Natural killer cell (primary cell): ENCODE data around the gene MYL10. TPM values are rescaled to one million over a fixed set of nuclear protein-coding genes. Genes with fewer than 3 reads are reported as not detected.

ENCODE experiments used
- ATAC-seq, 3 donors: fragments of 150-1000 bp in 2 of 3; fragments of 200-7000 bp in 1 of 3; cut with Tn5 transposase; 1 replicate in 1 of 3; 2 replicates in 2 of 3; pipeline ENCODE4 v1.10.0; 2021; ENCODE audit warnings: mild to moderate bottlenecking in 2 of 3, moderate library complexity in 2 of 3
- DNase-seq, 2 donors: peaks; one replicate each; pipeline versions ENCODE4 v3.0.0 to v3.0.0-alpha.2; 2013 to 2021; ENCODE audit warnings: mixed read lengths in 1 of 2
- H3K27ac ChIP-seq: one replicate; pipeline ENCODE4 v1.5.1; 2013; ENCODE audit warnings: mild to moderate bottlenecking, low read length
- H3K27me3 ChIP-seq: one replicate; pipeline ENCODE4 v1.6.1; 2013; ENCODE audit warnings: low read length; ENCODE audit not compliant: control insufficient read depth, insufficient read depth
- H3K36me3 ChIP-seq: one replicate; pipeline ENCODE4 v1.6.1; 2013; ENCODE audit warnings: low read length; ENCODE audit not compliant: control insufficient read depth, insufficient read depth
- H3K4me1 ChIP-seq: one replicate; pipeline ENCODE4 v1.6.1; 2013; ENCODE audit warnings: low read length; ENCODE audit not compliant: control insufficient read depth, insufficient read depth
- H3K4me3 ChIP-seq: one replicate; pipeline ENCODE4 v1.5.1; 2013; ENCODE audit warnings: low read length
- H3K9me3 ChIP-seq: one replicate; pipeline ENCODE4 v1.6.1; 2013; ENCODE audit warnings: low read length; ENCODE audit not compliant: control insufficient read depth, insufficient read depth
- H3K27ac Mint-ChIP-seq, 2 donors: one replicate each; pipeline ENCODE4 v1.8.0; 2022; ENCODE audit warnings: mild to moderate bottlenecking in 2 of 2, mixed read lengths in 2 of 2, moderate library complexity in 1 of 2
- H3K27me3 Mint-ChIP-seq, 2 donors: one replicate each; pipeline ENCODE4 v1.8.0; 2022; ENCODE audit warnings: low read depth in 2 of 2, mixed read lengths in 2 of 2
- H3K36me3 Mint-ChIP-seq: one replicate; pipeline ENCODE4 v1.8.0; 2022; ENCODE audit warnings: mixed read lengths
- H3K4me1 Mint-ChIP-seq, 2 donors: one replicate each; pipeline ENCODE4 v1.8.0; 2022; ENCODE audit warnings: mixed read lengths in 2 of 2
- H3K4me3 Mint-ChIP-seq: one replicate; pipeline ENCODE4 v1.8.0; 2022; ENCODE audit warnings: mild to moderate bottlenecking, moderate library complexity, mixed read lengths
- H3K9me3 Mint-ChIP-seq, 2 donors: one replicate each; pipeline ENCODE4 v1.8.0; 2022; ENCODE audit warnings: mixed read lengths in 2 of 2
- WGBS: methylation state at CpG from one replicate; pipeline ENCODE4 v1.1.7; 2013; ENCODE audit warnings: missing lambda C conversion rate; ENCODE audit not compliant: insufficient coverage; 5-methylcytosine and 5-hydroxymethylcytosine counted together
- intact Hi-C: fragments of 100-400 bp; cut with micrococcal nuclease; formaldehyde crosslinking; loops from one replicate; pipeline ENCODE4 v1.14.2; 2022
- total RNA-seq, 4 donors: library from RNA; stranded (reverse); fragments of 120-200 nt in 1 of 4; gene quantifications; one replicate each; pipeline versions ENCODE4 v1.2.3 to v1.2.4, GENCODE V29; 2013 to 2022
- TF ChIP-seq, protein P1 (sequence below): fragments of 200-600 bp; IDR thresholded peaks from one replicate; pipeline ENCODE4 v1.8.0; 2022; ENCODE audit warnings: antibody characterized with exemption

The MYL10 gene
- total RNA-seq, 3 donors from 2014 or later (not counting 1 experiment from before 2014, with no cell fraction given) = not detected

DNA sequence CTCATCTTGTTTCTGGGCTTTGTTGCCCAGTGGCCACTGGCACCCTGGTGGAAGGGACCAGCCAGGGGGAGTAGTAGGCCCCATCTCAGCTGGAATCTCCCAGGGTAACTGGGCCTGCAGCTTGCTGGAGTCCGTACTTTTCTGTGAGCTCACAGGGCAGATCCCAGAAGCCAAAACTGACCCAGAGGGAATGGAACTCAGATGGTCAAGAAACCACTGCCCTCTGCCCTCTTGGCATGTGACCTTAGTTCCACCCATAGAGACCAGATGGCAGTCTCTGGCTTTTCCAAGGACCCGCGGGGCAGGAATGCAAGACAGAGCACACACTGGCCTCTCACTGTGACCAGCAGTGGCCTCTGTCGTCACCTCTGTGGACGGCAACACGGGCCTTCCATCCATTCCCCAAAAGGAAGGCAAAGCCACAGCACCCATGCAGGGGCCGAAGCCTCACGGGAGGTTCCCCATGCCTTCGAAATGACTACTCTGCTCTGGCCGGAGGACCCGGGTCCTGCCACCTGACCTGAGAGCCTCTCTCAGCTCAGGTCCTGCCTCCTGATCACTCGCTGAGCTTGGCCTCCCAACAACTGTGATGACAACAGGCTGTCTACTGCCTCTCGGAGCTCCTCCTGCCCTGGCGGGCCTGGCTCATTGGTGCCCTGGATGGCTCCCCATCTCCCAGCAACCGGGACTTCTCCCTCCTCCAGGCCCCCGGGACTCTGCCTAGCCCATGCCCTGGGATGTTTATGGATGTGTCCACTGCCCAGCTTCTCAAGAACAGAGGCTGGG is 29.9 kb downstream of the MYL10 start:
- Mint-ChIP-seq H3K27me3 (no peaks in the 10 kb centered on the region), H3K27ac (no peak overlapping the region), H3K4me3 (no peak overlapping the region), H3K36me3 (no peaks in the 10 kb centered on the region), H3K9me3 (no peaks in the 10 kb centered on the region), H3K4me1 (no peaks in the 10 kb centered on the region)
- DNase-seq (no peak), ATAC-seq (no peak)
- 91% methylated on average over 16 of the region's 16 CpGs for WGBS
- TF ChIP-seq, protein P1, sequence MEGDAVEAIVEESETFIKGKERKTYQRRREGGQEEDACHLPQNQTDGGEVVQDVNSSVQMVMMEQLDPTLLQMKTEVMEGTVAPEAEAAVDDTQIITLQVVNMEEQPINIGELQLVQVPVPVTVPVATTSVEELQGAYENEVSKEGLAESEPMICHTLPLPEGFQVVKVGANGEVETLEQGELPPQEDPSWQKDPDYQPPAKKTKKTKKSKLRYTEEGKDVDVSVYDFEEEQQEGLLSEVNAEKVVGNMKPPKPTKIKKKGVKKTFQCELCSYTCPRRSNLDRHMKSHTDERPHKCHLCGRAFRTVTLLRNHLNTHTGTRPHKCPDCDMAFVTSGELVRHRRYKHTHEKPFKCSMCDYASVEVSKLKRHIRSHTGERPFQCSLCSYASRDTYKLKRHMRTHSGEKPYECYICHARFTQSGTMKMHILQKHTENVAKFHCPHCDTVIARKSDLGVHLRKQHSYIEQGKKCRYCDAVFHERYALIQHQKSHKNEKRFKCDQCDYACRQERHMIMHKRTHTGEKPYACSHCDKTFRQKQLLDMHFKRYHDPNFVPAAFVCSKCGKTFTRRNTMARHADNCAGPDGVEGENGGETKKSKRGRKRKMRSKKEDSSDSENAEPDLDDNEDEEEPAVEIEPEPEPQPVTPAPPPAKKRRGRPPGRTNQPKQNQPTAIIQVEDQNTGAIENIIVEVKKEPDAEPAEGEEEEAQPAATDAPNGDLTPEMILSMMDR = no peak
- H3K36me3 ChIP-seq = no peaks in the 10 kb centered on the region
- no peaks in the 10 kb centered on the region for H3K9me3 ChIP-seq
- H3K4me3 ChIP-seq = no peak overlapping the region
- H3K4me1 ChIP-seq = peaks cover 2% of the 10 kb centered on the region
- intact Hi-C loops = no loop called here
- no peak overlapping the region for H3K27ac ChIP-seq
- no peaks in the 10 kb centered on the region for H3K27me3 ChIP-seq

DNA sequence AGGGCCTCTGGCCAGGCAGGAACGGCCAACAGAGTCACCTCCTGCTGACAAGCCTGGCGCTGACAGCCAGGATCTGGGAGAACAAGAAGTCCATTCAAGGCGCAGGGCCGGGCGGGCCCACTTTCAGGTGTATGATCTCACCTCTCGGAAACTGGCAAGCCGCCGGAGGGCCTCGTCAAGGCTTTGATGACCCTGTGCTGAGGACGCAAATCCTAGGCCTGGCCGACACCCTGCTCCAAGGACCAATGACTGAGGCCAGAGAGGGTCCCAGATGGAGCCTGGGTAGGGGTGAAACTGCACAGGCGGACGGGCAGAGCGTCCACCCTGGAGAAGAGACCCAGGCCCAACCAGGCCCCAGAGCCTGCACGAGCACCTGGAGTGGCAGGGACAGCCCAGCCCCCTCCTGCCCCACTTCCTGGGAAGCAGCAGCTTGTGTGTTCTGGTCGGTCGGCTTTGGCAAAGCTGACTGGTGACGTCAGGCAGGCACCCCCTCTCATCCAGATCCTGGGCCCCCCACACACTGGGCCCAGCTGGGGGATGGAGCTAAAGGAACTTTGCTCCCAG is 30.6 kb downstream of the MYL10 start:
- 92% methylated on average over 18 of the region's 18 CpGs for WGBS
- H3K27ac ChIP-seq = no peak overlapping the region
- no peaks in the 10 kb centered on the region for H3K27me3 Mint-ChIP-seq
- H3K36me3 Mint-ChIP-seq = no peaks in the 10 kb centered on the region
- H3K4me1 Mint-ChIP-seq = no peaks in the 10 kb centered on the region
- intact Hi-C loops = no loop called here
- no peak overlapping the region for H3K4me3 Mint-ChIP-seq
- TF ChIP-seq, protein P1 = no peak
- H3K9me3 ChIP-seq = no peaks in the 10 kb centered on the region
- H3K36me3 ChIP-seq = no peaks in the 10 kb centered on the region
- no peak for DNase-seq
- ATAC-seq = no peak
- no peaks in the 10 kb centered on the region for H3K27me3 ChIP-seq
- H3K4me3 ChIP-seq = no peak overlapping the region
- peaks cover 2% of the 10 kb centered on the region for H3K4me1 ChIP-seq
- no peaks in the 10 kb centered on the region for H3K9me3 Mint-ChIP-seq
- no peak overlapping the region for H3K27ac Mint-ChIP-seq

DNA sequence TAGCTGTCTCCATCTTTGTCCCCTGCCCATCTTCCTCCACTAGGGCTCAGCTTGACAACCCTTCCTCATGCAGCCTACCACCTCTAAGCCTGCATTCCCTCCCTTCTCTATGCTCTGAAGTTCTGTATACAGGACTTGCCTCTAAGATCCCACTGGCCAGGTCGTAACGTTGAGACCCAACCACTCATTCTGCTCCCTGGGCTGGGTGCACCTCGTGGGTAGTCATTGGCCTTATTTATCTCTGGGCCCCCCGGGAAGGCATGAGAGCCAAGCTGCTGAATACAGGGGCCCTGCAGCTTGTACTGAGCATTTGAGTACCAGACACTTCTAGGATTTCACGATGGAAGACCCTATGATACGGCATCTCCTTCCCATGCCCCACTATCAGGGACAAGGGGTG is 31.2 kb downstream of the MYL10 start:
- H3K4me3 Mint-ChIP-seq = no peak overlapping the region
- H3K9me3 Mint-ChIP-seq = no peaks in the 10 kb centered on the region
- H3K36me3 Mint-ChIP-seq = no peaks in the 10 kb centered on the region
- TF ChIP-seq, protein P1 = no peak
- no peak overlapping the region for H3K4me3 ChIP-seq
- H3K27ac ChIP-seq = no peak overlapping the region
- H3K27ac Mint-ChIP-seq = no peak overlapping the region
- no peaks in the 10 kb centered on the region for H3K4me1 Mint-ChIP-seq
- no peaks in the 10 kb centered on the region for H3K27me3 ChIP-seq
- H3K9me3 ChIP-seq = no peaks in the 10 kb centered on the region
- H3K27me3 Mint-ChIP-seq = no peaks in the 10 kb centered on the region
- 80% methylated on average over 6 of the region's 6 CpGs for WGBS
- peaks cover 2% of the 10 kb centered on the region for H3K4me1 ChIP-seq
- H3K36me3 ChIP-seq = no peaks in the 10 kb centered on the region
- no peak for ATAC-seq
- DNase-seq = no peak
- intact Hi-C loops = no loop called here
